Mesodermal cell (in vitro differentiated cells): ENCODE data around the gene VCPKMT.
"Not testable (repeated sequence)": the region's sequence is repeated elsewhere in the genome, so short reads cannot be mapped to it uniquely, and the experiment has no call there.

Source experiments
- H3K27ac ChIP-seq: 2 replicates; pipeline ENCODE4 v1.7.0; 2013; ENCODE audit warnings: mild to moderate bottlenecking, low read depth, low read length, moderate library complexity; ENCODE audit not compliant: severe bottlenecking
- H3K36me3 ChIP-seq: 2 replicates; pipeline ENCODE4 v1.7.1; 2013; ENCODE audit warnings: mild to moderate bottlenecking, low read length, moderate library complexity; ENCODE audit not compliant: control insufficient read depth, insufficient read depth
- H3K4me1 ChIP-seq: one replicate; pipeline ENCODE4 v1.7.1; 2013; ENCODE audit warnings: mild to moderate bottlenecking, low read length; ENCODE audit not compliant: insufficient read depth, control insufficient read depth, poor library complexity, severe bottlenecking
- H3K4me3 ChIP-seq: 2 replicates; pipeline ENCODE4 v1.7.0; 2013; ENCODE audit warnings: low read length, control low read depth, mild to moderate bottlenecking; ENCODE audit not compliant: insufficient read depth, poor library complexity, severe bottlenecking; ENCODE audit errors: extremely low read depth
- H3K9me3 ChIP-seq: 2 replicates; pipeline ENCODE4 v1.7.1; 2013; ENCODE audit warnings: mild to moderate bottlenecking, low read length, moderate library complexity; ENCODE audit not compliant: control insufficient read depth
- WGBS, 2 experiments: methylation state at CpG; one replicate each; pipeline ENCODE4 v1.1.5; 2013; ENCODE audit warnings: missing lambda C conversion rate in 2 of 2; ENCODE audit not compliant: insufficient coverage in 2 of 2; 5-methylcytosine and 5-hydroxymethylcytosine counted together

The VCPKMT gene

GRCh38 chr14:50082784-50083466 lies 33.4 kb downstream of the VCPKMT start:
- 88 to 90% methylated on average over 7 to 10 of the region's 10 CpGs for WGBS, 2 experiments
- H3K36me3 ChIP-seq, result no peaks in the 10 kb centered on the region
- no peak overlapping the region for H3K4me3 ChIP-seq
- H3K9me3 ChIP-seq, result no peaks in the 10 kb centered on the region
- H3K27ac ChIP-seq, result no peak overlapping the region
- H3K4me1 ChIP-seq, result peaks cover 17% of the 10 kb centered on the region

GRCh38 chr14:50082308-50082742 lies 34.0 kb downstream of the VCPKMT start:
- peaks cover 15% of the 10 kb centered on the region for H3K4me1 ChIP-seq
- H3K36me3 ChIP-seq, result no peaks in the 10 kb centered on the region
- no peaks in the 10 kb centered on the region for H3K9me3 ChIP-seq
- H3K27ac ChIP-seq, result no peak overlapping the region
- no peak overlapping the region for H3K4me3 ChIP-seq
- WGBS, 2 experiments, result 71 to 98% methylated on average over 1 to 5 of the region's 8 CpGs

GRCh38 chr14:50079103-50079502 lies 37.3 kb downstream of the VCPKMT start:
- H3K27ac ChIP-seq, H3K36me3 ChIP-seq, H3K9me3 ChIP-seq, H3K4me3 ChIP-seq, H3K4me1 ChIP-seq: not testable (repeated sequence)
- no CpG with 5 or more reads among the region's 1 CpG for WGBS, 2 experiments

DNA sequence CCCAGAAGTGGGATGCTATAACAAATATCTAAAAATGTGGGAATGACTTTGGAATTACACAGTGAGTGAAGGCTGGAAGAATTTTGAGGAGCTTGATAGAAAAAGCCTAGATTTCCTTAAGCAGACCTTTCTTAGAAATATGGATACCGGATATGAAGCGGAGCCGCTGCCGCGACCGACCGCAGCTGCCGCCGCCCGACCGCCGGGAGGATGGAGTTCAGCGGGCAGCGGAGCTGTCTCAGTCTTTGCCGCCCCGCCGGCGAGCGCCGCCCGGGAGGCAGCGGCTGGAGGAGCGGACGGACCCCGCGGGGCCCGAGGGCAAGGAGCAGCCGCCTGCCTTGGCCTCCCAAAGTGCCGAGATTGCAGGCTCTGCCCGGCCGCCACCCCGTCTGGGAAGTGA lies 42.7 kb downstream of the VCPKMT start:
- not testable (repeated sequence) for H3K9me3 ChIP-seq, H3K4me3 ChIP-seq, H3K27ac ChIP-seq, H3K36me3 ChIP-seq, H3K4me1 ChIP-seq
- WGBS, 2 experiments, result 98% methylated on average over 15 of the region's 32 CpGs; no CpG with 5 or more reads in 1 of the 2 experiments

DNA sequence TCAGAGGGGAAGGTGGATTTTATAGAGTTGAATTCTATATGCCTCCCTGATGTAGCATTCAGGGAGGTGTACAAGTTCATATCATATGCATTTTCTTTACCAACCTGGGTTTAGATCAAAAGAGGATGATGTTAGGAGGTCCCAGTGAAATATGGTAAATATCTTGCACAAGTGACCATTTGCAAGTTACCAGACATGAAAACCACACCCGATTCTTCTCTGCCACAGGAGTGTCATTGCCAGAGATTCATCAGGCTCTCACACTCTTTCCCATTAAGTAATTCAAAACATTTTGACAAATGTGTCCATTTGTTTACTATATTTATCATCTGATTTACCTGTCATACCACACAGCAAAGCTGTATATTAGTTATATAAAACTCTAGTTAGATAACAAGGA lies 44.0 kb downstream of the VCPKMT start:
- WGBS, 2 experiments, result 100% methylated on average over 1 of the region's 1 CpG
- H3K36me3 ChIP-seq, result no peaks in the 10 kb centered on the region
- no peak overlapping the region for H3K4me3 ChIP-seq

GRCh38 chr14:50070840-50071548 lies 45.4 kb downstream of the VCPKMT start:
- Histone ChIP-seq H3K27ac (no peak overlapping the region), H3K36me3 (no peaks in the 10 kb centered on the region), H3K4me3 (no peak overlapping the region), H3K9me3 (no peaks in the 10 kb centered on the region), H3K4me1 (no peaks in the 10 kb centered on the region)
- 89 to 93% methylated on average over 6 to 12 of the region's 13 CpGs for WGBS, 2 experiments

More for the DNA sequence above, 44.0 kb downstream of the VCPKMT start:
- Histone ChIP-seq H3K4me1 (no peaks in the 10 kb centered on the region), H3K27ac (no peak overlapping the region), H3K9me3 (no peaks in the 10 kb centered on the region)

DNA sequence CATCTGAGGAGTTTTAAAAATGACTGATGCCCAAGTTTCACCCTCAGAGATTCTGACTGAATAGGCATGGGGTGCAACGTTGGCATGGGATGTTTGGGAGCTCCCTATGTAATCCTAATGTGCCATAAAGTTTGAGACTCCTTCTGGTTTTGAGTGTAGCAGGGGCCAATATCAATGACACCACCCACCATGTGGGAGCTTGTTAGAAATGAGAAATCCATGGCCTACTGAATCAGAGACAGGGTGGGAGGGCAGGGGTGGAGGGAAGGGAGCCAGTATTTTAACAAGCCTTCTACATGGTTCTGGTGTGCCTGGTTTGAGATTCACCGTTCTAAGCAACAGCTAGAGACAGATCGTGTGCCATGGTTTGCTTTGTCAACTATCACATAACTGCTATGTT lies 46.1 kb downstream of the VCPKMT start:
- H3K9me3 ChIP-seq, result no peaks in the 10 kb centered on the region
- H3K27ac ChIP-seq, result no peak overlapping the region
- no peak overlapping the region for H3K4me3 ChIP-seq
- H3K4me1 ChIP-seq, result no peaks in the 10 kb centered on the region
- WGBS, 2 experiments, result 89 to 100% methylated on average over 1 to 3 of the region's 3 CpGs
- no peaks in the 10 kb centered on the region for H3K36me3 ChIP-seq

- H3K4me1 ChIP-seq, result no peaks in the 10 kb centered on the region
- H3K27ac ChIP-seq, result no peak overlapping the region
- 43 to 63% methylated on average over 1 to 2 of the region's 2 CpGs for WGBS, 2 experiments
- H3K9me3 ChIP-seq, result no peaks in the 10 kb centered on the region
- H3K4me3 ChIP-seq, result no peak overlapping the region
- H3K36me3 ChIP-seq, result no peaks in the 10 kb centered on the region
Measured at GRCh38 chr14:50069325-50069724, 47.0 kb downstream of the VCPKMT start.

- no peaks in the 10 kb centered on the region for H3K36me3 ChIP-seq
- H3K27ac ChIP-seq, result no peak overlapping the region
- 89 to 100% methylated on average over 2 to 5 of the region's 7 CpGs for WGBS, 2 experiments
- H3K4me3 ChIP-seq, result no peak overlapping the region
- H3K4me1 ChIP-seq, result no peaks in the 10 kb centered on the region
- H3K9me3 ChIP-seq, result no peaks in the 10 kb centered on the region
Measured at GRCh38 chr14:50068496-50068895, 47.9 kb downstream of the VCPKMT start.

DNA sequence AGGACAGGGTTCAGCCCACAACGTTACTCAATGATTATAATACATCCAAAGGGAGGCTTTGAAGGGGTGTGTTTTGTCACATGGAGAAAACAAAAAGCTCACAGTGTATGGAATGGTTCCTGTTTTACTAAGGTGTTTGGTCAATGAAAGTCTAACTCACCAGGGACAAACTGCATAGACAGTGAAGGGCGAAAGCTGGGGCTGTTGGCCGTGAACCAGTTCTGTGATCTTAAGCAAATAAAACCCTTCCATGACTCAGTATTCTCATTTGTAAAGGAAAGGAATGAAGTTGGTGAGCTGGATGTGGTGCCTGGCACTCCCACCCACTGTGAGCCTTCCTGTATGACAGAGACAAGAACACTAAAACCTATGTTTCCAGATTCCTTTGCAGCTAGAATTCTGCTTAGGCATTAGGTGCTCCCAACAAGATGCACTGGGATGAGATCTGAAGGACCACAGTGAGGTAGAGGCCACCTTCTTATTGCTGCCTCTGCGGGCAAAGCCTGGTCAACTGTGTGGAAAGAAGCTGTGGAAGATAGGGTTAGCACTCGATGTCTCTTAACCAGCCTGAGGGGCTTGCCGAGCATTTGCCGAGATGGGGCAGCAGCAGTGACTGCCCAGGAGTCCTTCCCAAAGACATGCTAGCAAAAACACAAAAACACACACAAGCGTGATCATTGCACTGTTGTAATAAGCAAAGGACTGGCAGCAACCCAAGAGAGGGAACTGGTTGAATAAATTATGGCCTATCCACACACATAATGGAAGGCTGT lies 48.5 kb downstream of the VCPKMT start:
- WGBS, 2 experiments, result 94 to 100% methylated on average over 2 to 6 of the region's 8 CpGs
- peaks cover 3% of the 10 kb centered on the region for H3K4me1 ChIP-seq
- H3K27ac ChIP-seq, result no peak overlapping the region
- no peaks in the 10 kb centered on the region for H3K9me3 ChIP-seq
- no peaks in the 10 kb centered on the region for H3K36me3 ChIP-seq
- no peak overlapping the region for H3K4me3 ChIP-seq
